Kidney (tissue), 14 donors: ENCODE measurements around the gene P4HB. TPM values are rescaled to one million over a fixed set of nuclear protein-coding genes. Genes with fewer than 3 reads are reported as not detected.

Source experiments
- DNase-seq, 5 donors: peaks; one replicate each; pipeline ENCODE4 v3.0.0-alpha.2; 2013 to 2020
- FAIRE-seq: peaks from 2 replicates; lab custom pipeline; 2012; peaks lifted over from hg19 to GRCh38; lab: Jason Lieb, UNC
- H3K27ac ChIP-seq, 2 donors: one replicate each; pipeline ENCODE4 v1.7.0; 2013; ENCODE audit warnings: low read depth in 2 of 2, low read length in 2 of 2, inconsistent platforms in 1 of 2
- H3K27me3 ChIP-seq: one replicate; pipeline ENCODE4 v1.7.1; 2013; ENCODE audit warnings: low read length, inconsistent platforms; ENCODE audit not compliant: control insufficient read depth, insufficient read depth
- H3K36me3 ChIP-seq, 3 donors: one replicate each; pipeline versions ENCODE4 v1.7.0 to v1.7.1; 2013; ENCODE audit warnings: low read length in 3 of 3, control low read depth in 1 of 3, inconsistent platforms in 1 of 3; ENCODE audit not compliant: insufficient read depth in 3 of 3, control insufficient read depth in 2 of 3
- H3K4me1 ChIP-seq, 3 donors: one replicate each; pipeline versions ENCODE4 v1.7.0 to v1.7.1; 2013; ENCODE audit warnings: low read length in 3 of 3, inconsistent platforms in 1 of 3, low read depth in 1 of 3; ENCODE audit not compliant: control insufficient read depth in 2 of 3, insufficient read depth in 2 of 3
- H3K4me3 ChIP-seq, 3 donors: one replicate each; pipeline versions ENCODE4 v1.7.0 to v1.8.1; 2013; ENCODE audit warnings: low read length in 3 of 3, control low read depth in 1 of 3, inconsistent platforms in 1 of 3
- H3K9ac ChIP-seq, 3 donors: one replicate each; pipeline versions ENCODE4 v1.7.0 to v1.7.1; 2013; ENCODE audit warnings: low read length in 3 of 3, control low read depth in 1 of 3, inconsistent platforms in 1 of 3
- H3K9me3 ChIP-seq, 3 donors: one replicate each; pipeline versions ENCODE4 v1.7.0 to v1.7.1; 2013; ENCODE audit warnings: low read length in 3 of 3, control low read depth in 1 of 3, inconsistent platforms in 1 of 3; ENCODE audit not compliant: control insufficient read depth in 2 of 3, insufficient read depth in 1 of 3
- intact Hi-C: fragments of 100-400 bp; cut with DNase I; formaldehyde crosslinking; loops from one replicate; pipeline ENCODE4 v1.11.1; 2022
- polyA plus RNA-seq: library from polyadenylated mRNA; stranded (reverse); fragments of 350-450 nt; fragmentation: Illumina TruSeq; extraction: RNeasy Lipid Tissue Mini Kit (QIAGEN cat#74804); gene quantifications from one replicate; pipeline ENCODE4 v1.2.3, GENCODE V29; 2014; ENCODE audit warnings: low read depth, low replicate concordance; ENCODE audit not compliant: insufficient read depth
- total RNA-seq: library from RNA; stranded (reverse); fragmentation: NEBNext Ultra II Directional; extraction: Animal tissue kit (Norgen Biotek cat#: 25700); gene quantifications from one replicate; pipeline ENCODE4 v1.2.1, GENCODE V29; 2021
- TF ChIP-seq, protein P1 (sequence below): IDR thresholded peaks from 3 replicates; pipeline ENCODE4 v1.5.1; 2012; ENCODE audit warnings: mild to moderate bottlenecking, moderate library complexity, borderline replicate concordance; ENCODE audit not compliant: insufficient read depth; ENCODE audit errors: extremely low read depth
- donor health status: control.
- donor health status: control.
- donor health status: control.
- donor health status: control.
- donor health status: control.
- donor health status: DM: yes; HTN: yes; CAD: no.
- donor health status: Normal renal cell carcinoma (clear cell type).

The P4HB gene
- total and polyA plus RNA-seq, 2 donors from 2014 or later: 411 to 482 TPM

DNA sequence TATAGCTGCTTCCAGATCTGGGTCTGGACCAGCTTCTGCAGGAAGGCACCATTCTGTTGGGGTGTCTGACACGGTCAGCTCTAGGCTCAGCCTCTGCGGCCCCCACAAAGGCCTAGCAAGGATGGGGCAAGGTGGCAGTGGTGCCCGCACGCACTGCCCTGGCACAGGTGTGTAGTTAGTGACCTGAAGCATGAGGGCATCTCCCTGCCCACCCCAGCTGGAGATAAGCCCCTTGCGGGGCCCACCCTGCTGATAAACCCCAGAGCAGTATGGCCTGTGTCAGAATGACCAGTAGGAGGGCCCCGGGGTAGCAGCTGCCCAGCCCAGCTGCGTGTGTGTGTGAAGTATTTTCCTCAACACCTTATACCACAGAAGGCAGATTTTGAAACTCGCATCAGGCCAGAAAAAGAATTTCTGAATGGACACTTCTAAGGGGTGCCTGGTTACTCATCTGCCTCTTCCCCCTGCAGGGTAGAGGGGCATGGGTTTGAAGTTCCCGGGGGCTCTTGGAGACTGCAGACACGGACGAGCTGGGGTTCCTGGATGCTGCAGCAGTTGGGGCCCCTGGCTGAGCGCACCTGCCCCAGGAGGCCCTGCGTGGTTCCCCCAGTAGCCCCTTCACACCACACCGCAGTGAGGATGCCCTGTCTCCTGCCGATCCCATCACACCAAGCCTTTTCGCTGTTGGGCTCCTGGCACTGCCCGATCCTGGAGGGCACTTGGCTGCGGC, 6.3 kb upstream of the P4HB start:
- peaks cover 0 to 10% (median 0%) of the 10 kb centered on the region in 3 donors for H3K36me3 ChIP-seq
- no peak for FAIRE-seq
- H3K4me1 ChIP-seq: peaks cover 0 to 45% (median 35%) of the 10 kb centered on the region in 3 donors
- TF ChIP-seq, protein P1, sequence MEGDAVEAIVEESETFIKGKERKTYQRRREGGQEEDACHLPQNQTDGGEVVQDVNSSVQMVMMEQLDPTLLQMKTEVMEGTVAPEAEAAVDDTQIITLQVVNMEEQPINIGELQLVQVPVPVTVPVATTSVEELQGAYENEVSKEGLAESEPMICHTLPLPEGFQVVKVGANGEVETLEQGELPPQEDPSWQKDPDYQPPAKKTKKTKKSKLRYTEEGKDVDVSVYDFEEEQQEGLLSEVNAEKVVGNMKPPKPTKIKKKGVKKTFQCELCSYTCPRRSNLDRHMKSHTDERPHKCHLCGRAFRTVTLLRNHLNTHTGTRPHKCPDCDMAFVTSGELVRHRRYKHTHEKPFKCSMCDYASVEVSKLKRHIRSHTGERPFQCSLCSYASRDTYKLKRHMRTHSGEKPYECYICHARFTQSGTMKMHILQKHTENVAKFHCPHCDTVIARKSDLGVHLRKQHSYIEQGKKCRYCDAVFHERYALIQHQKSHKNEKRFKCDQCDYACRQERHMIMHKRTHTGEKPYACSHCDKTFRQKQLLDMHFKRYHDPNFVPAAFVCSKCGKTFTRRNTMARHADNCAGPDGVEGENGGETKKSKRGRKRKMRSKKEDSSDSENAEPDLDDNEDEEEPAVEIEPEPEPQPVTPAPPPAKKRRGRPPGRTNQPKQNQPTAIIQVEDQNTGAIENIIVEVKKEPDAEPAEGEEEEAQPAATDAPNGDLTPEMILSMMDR: no peak
- no peak overlapping the region for H3K4me3 ChIP-seq
- peak overlapping the region in 1 of 3 donors; percentile 34 for H3K9ac ChIP-seq
- intact Hi-C loops: no loop called here
- H3K27me3 ChIP-seq: no peaks in the 10 kb centered on the region
- peak overlapping the region; percentile 44 to 86 for H3K27ac ChIP-seq
- DNase-seq: peak in 1 of 5 donors; percentile 72
- no peaks in the 10 kb centered on the region for H3K9me3 ChIP-seq

DNA sequence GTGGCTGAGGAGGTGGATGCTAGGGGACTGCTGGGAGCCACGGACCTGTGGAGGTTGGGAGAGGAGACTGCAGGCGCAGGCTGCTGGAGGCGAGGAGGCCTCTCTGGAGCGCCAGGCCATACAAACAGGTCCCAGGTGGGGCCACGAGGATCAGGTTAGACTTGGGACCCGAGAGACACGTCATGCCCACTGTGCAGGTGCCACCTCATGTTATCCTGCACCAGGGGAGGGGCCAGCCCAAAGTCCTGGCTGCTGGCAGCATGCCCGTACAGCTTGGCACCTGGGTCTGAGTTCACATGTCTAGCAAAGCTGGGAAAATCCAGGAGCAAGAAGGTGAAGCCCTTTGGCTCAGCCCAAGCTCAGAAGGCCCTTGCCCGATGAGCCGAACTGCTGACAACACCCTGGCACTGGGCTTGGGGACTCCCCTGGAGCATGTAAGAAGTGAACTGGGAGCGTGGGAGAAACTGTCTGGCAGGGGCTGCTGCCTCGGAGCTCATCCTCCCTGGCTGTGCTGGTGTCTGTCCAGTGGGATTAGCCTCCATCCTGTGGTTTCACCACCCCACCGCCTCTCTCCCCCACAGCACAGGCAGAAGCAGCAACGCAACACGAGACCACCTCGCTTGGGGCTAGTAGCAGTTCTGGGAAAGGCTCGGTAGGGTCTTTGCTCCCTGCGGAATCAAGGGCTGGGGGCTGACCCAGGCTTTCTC, 5.6 kb upstream of the P4HB start:
- H3K9ac ChIP-seq: peak overlapping the region in 1 of 3 donors; percentile 34
- no peaks in the 10 kb centered on the region for H3K27me3 ChIP-seq
- DNase-seq (peak in 1 of 5 donors; percentile 87), FAIRE-seq (no peak)
- intact Hi-C loops: no loop called here
- H3K36me3 ChIP-seq: peaks cover 0 to 10% (median 0%) of the 10 kb centered on the region in 3 donors
- peaks cover 0 to 45% (median 35%) of the 10 kb centered on the region in 3 donors for H3K4me1 ChIP-seq
- H3K9me3 ChIP-seq: no peaks in the 10 kb centered on the region
- TF ChIP-seq, protein P1: no peak
- no peak overlapping the region for H3K4me3 ChIP-seq
- H3K27ac ChIP-seq: peak overlapping the region; percentile 61 to 86

DNA sequence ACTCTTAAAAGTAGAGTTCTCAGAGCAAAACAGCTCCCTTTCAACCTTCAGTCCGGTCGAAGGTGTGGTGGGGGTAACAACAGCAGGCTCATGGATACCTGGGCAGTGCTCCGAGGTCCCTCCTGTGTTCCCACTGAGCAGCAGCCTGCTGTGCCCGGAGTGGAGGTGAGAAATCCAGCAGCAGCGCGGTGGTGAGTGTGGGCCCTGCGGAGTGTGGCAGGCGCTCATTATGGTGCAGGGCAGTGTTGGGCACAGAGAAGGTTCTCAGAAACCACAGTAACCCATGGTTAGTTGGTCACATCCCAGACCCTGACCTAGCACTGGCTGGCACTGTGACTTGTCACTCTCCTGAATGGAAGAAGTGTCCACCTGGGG, 5.0 kb upstream of the P4HB start:
- H3K27me3 ChIP-seq: no peaks in the 10 kb centered on the region
- H3K27ac ChIP-seq: peak overlapping the region; percentile 61 to 86
- TF ChIP-seq, protein P1: no peak
- DNase-seq (no peak), FAIRE-seq (no peak)
- no peak overlapping the region for H3K9ac ChIP-seq
- H3K4me3 ChIP-seq: no peak overlapping the region
- H3K9me3 ChIP-seq: no peaks in the 10 kb centered on the region
- intact Hi-C loops: no loop called here
- peaks cover 0 to 10% (median 0%) of the 10 kb centered on the region in 3 donors for H3K36me3 ChIP-seq
- H3K4me1 ChIP-seq: peaks cover 0 to 45% (median 35%) of the 10 kb centered on the region in 3 donors
